ENCODE measurements around the gene OPTN. TPM values are rescaled to one million over a fixed set of nuclear protein-coding genes. Genes with fewer than 3 reads are reported as not detected.

The OPTN gene
- total RNA-seq, 1 donor from 2014 or later: 44.7 TPM

GRCh38 chr10:13173616-13174015, 73.7 kb downstream of the OPTN start:
- no peaks in the 10 kb centered on the region for H3K4me1 ChIP-seq
- no peaks in the 10 kb centered on the region for H3K9me3 ChIP-seq
- H3K27ac ChIP-seq: no peak overlapping the region
- DNase-seq (ENCODE audit: extremely low spot score in 2 of 2): no peak
- H3K36me3 ChIP-seq: no peaks in the 10 kb centered on the region
- no peaks in the 10 kb centered on the region for H3K27me3 ChIP-seq
- no peak overlapping the region for H3K4me3 ChIP-seq
- no peak for TF ChIP-seq POLR2AphosphoS5 (IDR thresholded peaks at IDR 0.05; ENCODE audit: insufficient read depth in 1 of 2, low read depth in 1 of 2)
- no peak for TF ChIP-seq CTCF (IDR thresholded peaks at IDR 0.05)
- TF ChIP-seq POLR2A (IDR thresholded peaks at IDR 0.05): no peak
- intact Hi-C loops (cut with DNase I): no loop called here

GRCh38 chr10:13180788-13181187, 80.8 kb downstream of the OPTN start:
- Histone ChIP-seq H3K4me1 (no peaks in the 10 kb centered on the region), H3K9me3 (no peaks in the 10 kb centered on the region), H3K27ac (no peak overlapping the region), H3K27me3 (no peaks in the 10 kb centered on the region), H3K36me3 (no peaks in the 10 kb centered on the region), H3K4me3 (no peak overlapping the region)
- TF ChIP-seq POLR2A (IDR thresholded peaks at IDR 0.05) (no peak), POLR2AphosphoS5 (IDR thresholded peaks at IDR 0.05; ENCODE audit: insufficient read depth in 1 of 2, low read depth in 1 of 2) (no peak), CTCF (IDR thresholded peaks at IDR 0.05) (no peak)
- intact Hi-C loops (cut with DNase I): no loop called here
- DNase-seq (ENCODE audit: extremely low spot score in 2 of 2): no peak

GRCh38 chr10:13182424-13182823, 82.5 kb downstream of the OPTN start:
- H3K27ac ChIP-seq: no peak overlapping the region
- H3K4me3 ChIP-seq: no peak overlapping the region
- DNase-seq (ENCODE audit: extremely low spot score in 2 of 2): no peak
- H3K36me3 ChIP-seq: no peaks in the 10 kb centered on the region
- TF ChIP-seq POLR2AphosphoS5 (IDR thresholded peaks at IDR 0.05; ENCODE audit: insufficient read depth in 1 of 2, low read depth in 1 of 2) (no peak), POLR2A (IDR thresholded peaks at IDR 0.05) (no peak), CTCF (IDR thresholded peaks at IDR 0.05) (no peak)
- H3K27me3 ChIP-seq: no peaks in the 10 kb centered on the region
- no peaks in the 10 kb centered on the region for H3K4me1 ChIP-seq
- H3K9me3 ChIP-seq: no peaks in the 10 kb centered on the region
- intact Hi-C loops (cut with DNase I): no loop called here

GRCh38 chr10:13183625-13184024, 83.7 kb downstream of the OPTN start:
- Histone ChIP-seq H3K9me3 (no peaks in the 10 kb centered on the region), H3K4me1 (no peaks in the 10 kb centered on the region), H3K36me3 (no peaks in the 10 kb centered on the region), H3K27me3 (no peaks in the 10 kb centered on the region), H3K27ac (no peak overlapping the region), H3K4me3 (no peak overlapping the region)
- intact Hi-C loops (cut with DNase I): no loop called here
- TF ChIP-seq POLR2AphosphoS5 (IDR thresholded peaks at IDR 0.05; ENCODE audit: insufficient read depth in 1 of 2, low read depth in 1 of 2) (no peak), POLR2A (IDR thresholded peaks at IDR 0.05) (no peak), CTCF (IDR thresholded peaks at IDR 0.05) (no peak)
- DNase-seq (ENCODE audit: extremely low spot score in 2 of 2): no peak

GRCh38 chr10:13184276-13184675, 84.3 kb downstream of the OPTN start:
- Histone ChIP-seq H3K4me3 (no peak overlapping the region), H3K4me1 (no peaks in the 10 kb centered on the region), H3K27ac (no peak overlapping the region), H3K27me3 (no peaks in the 10 kb centered on the region), H3K36me3 (no peaks in the 10 kb centered on the region), H3K9me3 (no peaks in the 10 kb centered on the region)
- intact Hi-C loops (cut with DNase I): no loop called here
- no peak for TF ChIP-seq POLR2A (IDR thresholded peaks at IDR 0.05)
- TF ChIP-seq CTCF (IDR thresholded peaks at IDR 0.05): no peak
- no peak for TF ChIP-seq POLR2AphosphoS5 (IDR thresholded peaks at IDR 0.05; ENCODE audit: insufficient read depth in 1 of 2, low read depth in 1 of 2)
- DNase-seq (ENCODE audit: extremely low spot score in 2 of 2): no peak

All from vagina (tissue), 2 donors.